PFSK-1 (cell line): Measurements from ENCODE around the gene ADAMTSL5.

Experiments
- FOXP2 ChIP-seq: optimal IDR thresholded peaks from 2 replicates; pipeline ENCODE3; 2011; ENCODE audit warnings: borderline replicate concordance, control low read depth, inconsistent platforms; ENCODE audit not compliant: insufficient read depth; ENCODE audit errors: extremely low read length, extremely low read depth
- POLR2AphosphoS5 ChIP-seq: IDR thresholded peaks from 2 replicates; pipeline ENCODE4 v1.6.1; 2012; ENCODE audit warnings: low read depth, mild to moderate bottlenecking, control low read depth, low read length, moderate library complexity
- TAF1 ChIP-seq: IDR thresholded peaks from 2 replicates; pipeline ENCODE4 v1.6.1; 2012; ENCODE audit warnings: low read length, control low read depth, borderline replicate concordance; ENCODE audit not compliant: insufficient read depth

DNA sequence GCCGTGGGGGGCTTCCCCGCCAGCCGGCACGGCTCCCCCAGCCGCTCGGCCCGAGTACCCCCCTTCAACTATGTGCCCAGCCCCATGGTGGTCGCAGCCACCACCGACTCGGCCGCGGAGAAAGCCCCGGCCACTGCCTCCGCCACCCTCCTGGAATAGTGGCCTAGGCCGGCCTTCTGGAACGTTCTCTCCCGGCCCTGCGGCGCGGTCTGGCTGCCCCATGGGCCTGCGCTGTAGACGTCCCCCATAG, 42.8 kb downstream of the ADAMTSL5 start:
- TF ChIP-seq POLR2AphosphoS5 = no peak
- no peak for TF ChIP-seq TAF1
- no peak for TF ChIP-seq FOXP2
